Activated T-helper 2 cell treated with anti-CD3 and anti-CD28 coated beads, Interferon-gamma antibody, Interleukin-2, Interleukin-4, amounts not matched to agents 10 μg/mL and 5 μg/mL and 100 μg/mL, durations not matched to agents 14 hours and 24 hours and 36 hours (primary cell): ENCODE results near the gene CD300A. TPM values are rescaled to one million over a fixed set of nuclear protein-coding genes. Genes with fewer than 3 reads are reported as not detected.
"Not testable (repeated sequence)": the region's sequence is repeated elsewhere in the genome, so short reads cannot be mapped to it uniquely, and the experiment has no call there.

ENCODE experiments used
- DNase-seq: peaks from one replicate; pipeline ENCODE4 v3.0.0; 2021; ENCODE audit warnings: low spot score
- H3K27ac Mint-ChIP-seq: one replicate; pipeline ENCODE4 v1.8.0; 2021; ENCODE audit warnings: mixed read lengths
- H3K27me3 Mint-ChIP-seq: one replicate; pipeline ENCODE4 v1.8.0; 2021; ENCODE audit warnings: low read depth, mixed read lengths
- H3K36me3 Mint-ChIP-seq: one replicate; pipeline ENCODE4 v1.8.0; 2021; ENCODE audit warnings: low read depth, mixed read lengths
- H3K4me1 Mint-ChIP-seq: one replicate; pipeline ENCODE4 v1.8.0; 2021; ENCODE audit warnings: low read depth, mixed read lengths
- H3K4me3 Mint-ChIP-seq: one replicate; pipeline ENCODE4 v1.8.0; 2021; ENCODE audit warnings: low read depth, mild to moderate bottlenecking, moderate library complexity, mixed read lengths
- H3K9me3 Mint-ChIP-seq: one replicate; pipeline ENCODE4 v1.8.0; 2021; ENCODE audit warnings: mixed read lengths
- intact Hi-C: fragments of 100-400 bp; cut with micrococcal nuclease; formaldehyde crosslinking; loops from one replicate; pipeline ENCODE4 v1.15.1; 2023
- total RNA-seq: library from RNA; stranded (reverse); gene quantifications from 2 replicates; pipeline ENCODE4 v1.2.3, GENCODE V29; 2022

Gene CD300A
- total RNA-seq, 1 donor from 2014 or later = 16.6 TPM

GRCh38 chr17:74484066-74484465, 17.6 kb downstream of the CD300A start:
- H3K27ac Mint-ChIP-seq = no peak overlapping the region
- intact Hi-C loops = no loop called here
- peaks cover 66% of the 10 kb centered on the region for H3K36me3 Mint-ChIP-seq
- no peaks in the 10 kb centered on the region for H3K27me3 Mint-ChIP-seq
- H3K4me3 Mint-ChIP-seq = no peak overlapping the region
- H3K9me3 Mint-ChIP-seq = peaks cover 6% of the 10 kb centered on the region
- no peak for DNase-seq
- peaks cover 15% of the 10 kb centered on the region for H3K4me1 Mint-ChIP-seq

- Mint-ChIP-seq H3K27ac (no peak overlapping the region), H3K4me3 (no peak overlapping the region), H3K9me3 (peaks cover 9% of the 10 kb centered on the region), H3K36me3 (peaks cover 62% of the 10 kb centered on the region), H3K4me1 (peaks cover 6% of the 10 kb centered on the region), H3K27me3 (no peaks in the 10 kb centered on the region)
- intact Hi-C loops = no loop called here
- DNase-seq = no peak
Observed at GRCh38 chr17:74485022-74485743, 18.7 kb downstream of the CD300A start.

- H3K9me3 Mint-ChIP-seq = peaks cover 9% of the 10 kb centered on the region
- H3K4me1 Mint-ChIP-seq = peaks cover 4% of the 10 kb centered on the region
- H3K27ac Mint-ChIP-seq = no peak overlapping the region
- intact Hi-C loops = no loop called here
- H3K36me3 Mint-ChIP-seq = peaks cover 56% of the 10 kb centered on the region
- no peak for DNase-seq
- no peak overlapping the region for H3K4me3 Mint-ChIP-seq
- H3K27me3 Mint-ChIP-seq = no peaks in the 10 kb centered on the region
Observed at GRCh38 chr17:74485841-74486240, 19.4 kb downstream of the CD300A start.

- H3K9me3 Mint-ChIP-seq, H3K27me3 Mint-ChIP-seq, H3K4me3 Mint-ChIP-seq, H3K27ac Mint-ChIP-seq, DNase-seq, H3K4me1 Mint-ChIP-seq, intact Hi-C loops: not testable (repeated sequence)
- peaks cover 38% of the 10 kb centered on the region for H3K36me3 Mint-ChIP-seq
Observed at GRCh38 chr17:74488276-74488675, 21.8 kb downstream of the CD300A start.

- Mint-ChIP-seq H3K4me3 (no peak overlapping the region), H3K36me3 (peaks cover 25% of the 10 kb centered on the region), H3K27ac (no peak overlapping the region), H3K27me3 (no peaks in the 10 kb centered on the region), H3K9me3 (peaks cover 9% of the 10 kb centered on the region), H3K4me1 (peaks cover 9% of the 10 kb centered on the region)
- intact Hi-C loops = no loop called here
- no peak for DNase-seq
Observed at GRCh38 chr17:74490716-74491115, 24.3 kb downstream of the CD300A start.

- Mint-ChIP-seq H3K27ac (no peak overlapping the region), H3K4me1 (peaks cover 9% of the 10 kb centered on the region), H3K27me3 (no peaks in the 10 kb centered on the region), H3K9me3 (peaks cover 9% of the 10 kb centered on the region), H3K4me3 (no peak overlapping the region), H3K36me3 (peaks cover 21% of the 10 kb centered on the region)
- intact Hi-C loops = loop anchor here (2.0 kb wide), 3 partner anchors 35 to 123 kb away; no protein-coding TSS in a partner anchor
- no peak for DNase-seq
Observed at GRCh38 chr17:74491626-74492025, 25.2 kb downstream of the CD300A start.

- peaks cover 6% of the 10 kb centered on the region for H3K9me3 Mint-ChIP-seq
- DNase-seq = peak; percentile 44
- peaks cover 9% of the 10 kb centered on the region for H3K36me3 Mint-ChIP-seq
- H3K27me3 Mint-ChIP-seq = no peaks in the 10 kb centered on the region
- intact Hi-C loops = loop anchor here (1.0 to 2.0 kb wide), 4 partner anchors 37 to 125 kb away; no protein-coding TSS in a partner anchor
- peaks cover 11% of the 10 kb centered on the region for H3K4me1 Mint-ChIP-seq
- no peak overlapping the region for H3K27ac Mint-ChIP-seq
- no peak overlapping the region for H3K4me3 Mint-ChIP-seq
Observed at GRCh38 chr17:74493331-74493833, 26.9 kb downstream of the CD300A start.

- no peaks in the 10 kb centered on the region for H3K36me3 Mint-ChIP-seq
- H3K4me3 Mint-ChIP-seq = no peak overlapping the region
- peaks cover 7% of the 10 kb centered on the region for H3K4me1 Mint-ChIP-seq
- H3K9me3 Mint-ChIP-seq = no peaks in the 10 kb centered on the region
- intact Hi-C loops = no loop called here
- no peak overlapping the region for H3K27ac Mint-ChIP-seq
- no peaks in the 10 kb centered on the region for H3K27me3 Mint-ChIP-seq
- DNase-seq = no peak
Observed at GRCh38 chr17:74497471-74497870, 31.0 kb downstream of the CD300A start.

GRCh38 chr17:74499992-74500391, 33.6 kb downstream of the CD300A start:
- Mint-ChIP-seq H3K36me3 (no peaks in the 10 kb centered on the region), H3K4me3 (no peak overlapping the region), H3K27ac (no peak overlapping the region), H3K4me1 (peaks cover 2% of the 10 kb centered on the region), H3K9me3 (no peaks in the 10 kb centered on the region), H3K27me3 (no peaks in the 10 kb centered on the region)
- intact Hi-C loops = no loop called here
- no peak for DNase-seq

- H3K27ac Mint-ChIP-seq = no peak overlapping the region
- intact Hi-C loops = no loop called here
- no peak for DNase-seq
- H3K27me3 Mint-ChIP-seq = peaks cover under 1% of the 10 kb centered on the region
- no peak overlapping the region for H3K4me3 Mint-ChIP-seq
- peaks cover under 1% of the 10 kb centered on the region for H3K4me1 Mint-ChIP-seq
- no peaks in the 10 kb centered on the region for H3K9me3 Mint-ChIP-seq
- H3K36me3 Mint-ChIP-seq = no peaks in the 10 kb centered on the region
Observed at GRCh38 chr17:74502861-74503260, 36.4 kb downstream of the CD300A start.

GRCh38 chr17:74503949-74504348, 37.5 kb downstream of the CD300A start:
- H3K27me3 Mint-ChIP-seq, H3K4me1 Mint-ChIP-seq: not testable (repeated sequence)

GRCh38 chr17:74508156-74508555, 41.7 kb downstream of the CD300A start:
- H3K4me1 Mint-ChIP-seq = peaks cover 27% of the 10 kb centered on the region
- intact Hi-C loops = no loop called here
- H3K9me3 Mint-ChIP-seq = no peaks in the 10 kb centered on the region
- no peak overlapping the region for H3K27ac Mint-ChIP-seq
- DNase-seq = no peak
- no peaks in the 10 kb centered on the region for H3K36me3 Mint-ChIP-seq
- H3K27me3 Mint-ChIP-seq = peaks cover 1% of the 10 kb centered on the region
- H3K4me3 Mint-ChIP-seq = no peak overlapping the region

More at GRCh38 chr17:74503949-74504348, 37.5 kb downstream of the CD300A start:
- H3K36me3 Mint-ChIP-seq, H3K27ac Mint-ChIP-seq, H3K9me3 Mint-ChIP-seq, DNase-seq, intact Hi-C loops, H3K4me3 Mint-ChIP-seq: not testable (repeated sequence)

GRCh38 chr17:74512036-74512435, 45.6 kb downstream of the CD300A start:
- intact Hi-C loops = loop anchor here (5.0 kb wide), 1 partner anchor 230 kb away; no protein-coding TSS in a partner anchor
- H3K27ac Mint-ChIP-seq = peak overlapping the region; percentile 97
- H3K4me3 Mint-ChIP-seq = no peak overlapping the region
- peaks cover 38% of the 10 kb centered on the region for H3K4me1 Mint-ChIP-seq
- peaks cover 10% of the 10 kb centered on the region for H3K27me3 Mint-ChIP-seq
- DNase-seq = no peak
- H3K9me3 Mint-ChIP-seq = peaks cover 13% of the 10 kb centered on the region
- H3K36me3 Mint-ChIP-seq = peaks cover 10% of the 10 kb centered on the region
